CD4-positive, alpha-beta T cell treated with Interleukin-10 for 1 hour (primary cell): ENCODE data around the gene ABR.

Experiments
- DNase-seq: peaks from one replicate; pipeline ENCODE4 v3.0.0-alpha.2; 2020

The ABR gene

DNA sequence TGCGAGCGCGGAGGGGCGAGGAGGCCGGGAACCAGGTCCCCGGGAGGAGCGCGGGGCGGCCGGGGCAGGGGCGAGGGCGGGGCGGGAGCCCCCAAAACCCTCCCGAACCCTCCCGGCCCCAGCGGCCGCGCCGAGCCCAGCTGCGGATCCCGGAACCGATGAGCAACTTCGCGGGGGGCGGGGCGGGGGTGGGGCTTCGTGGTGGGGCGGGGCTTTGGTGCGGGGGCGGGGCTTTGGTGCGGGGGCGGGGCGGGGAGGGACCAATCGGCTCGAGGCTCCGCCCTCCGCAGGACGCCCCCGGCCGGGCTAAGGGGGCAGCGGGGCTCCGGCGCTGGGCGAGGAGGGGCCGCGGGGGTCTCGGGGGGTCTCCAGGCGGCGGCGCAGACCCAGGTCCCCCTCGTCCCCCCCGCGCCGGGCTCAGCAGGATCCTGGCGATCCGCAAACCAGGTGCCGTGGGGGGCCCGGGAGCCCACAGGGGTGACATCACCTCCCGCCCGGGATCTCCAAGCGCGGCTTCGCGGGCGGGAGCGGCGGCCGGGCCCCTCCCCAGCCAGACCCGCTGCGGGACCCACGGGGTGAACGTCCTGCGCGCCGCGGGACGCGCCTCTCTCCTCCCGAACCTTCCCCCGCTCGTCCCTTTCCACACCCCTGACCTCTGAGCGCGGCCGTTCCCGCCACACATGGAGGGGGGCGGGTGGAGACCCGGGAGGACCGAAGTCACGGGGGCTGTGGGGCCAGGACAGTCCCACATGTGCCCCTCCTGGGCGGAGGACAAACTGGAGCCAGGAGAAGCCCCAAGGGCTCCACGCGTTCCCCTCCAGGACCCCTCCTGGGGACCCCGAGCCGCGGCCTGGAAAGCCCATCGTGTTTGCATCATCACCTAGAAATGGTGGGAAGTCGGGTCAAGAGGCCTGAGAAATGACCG, at the start of gene ABR:
ABR (minus strand) TSS at position 164 of the 925 bp plus-strand sequence. CDS start 254 bp downstream, outside the sequence.
- DNase-seq, result peak; percentile 65

DNA sequence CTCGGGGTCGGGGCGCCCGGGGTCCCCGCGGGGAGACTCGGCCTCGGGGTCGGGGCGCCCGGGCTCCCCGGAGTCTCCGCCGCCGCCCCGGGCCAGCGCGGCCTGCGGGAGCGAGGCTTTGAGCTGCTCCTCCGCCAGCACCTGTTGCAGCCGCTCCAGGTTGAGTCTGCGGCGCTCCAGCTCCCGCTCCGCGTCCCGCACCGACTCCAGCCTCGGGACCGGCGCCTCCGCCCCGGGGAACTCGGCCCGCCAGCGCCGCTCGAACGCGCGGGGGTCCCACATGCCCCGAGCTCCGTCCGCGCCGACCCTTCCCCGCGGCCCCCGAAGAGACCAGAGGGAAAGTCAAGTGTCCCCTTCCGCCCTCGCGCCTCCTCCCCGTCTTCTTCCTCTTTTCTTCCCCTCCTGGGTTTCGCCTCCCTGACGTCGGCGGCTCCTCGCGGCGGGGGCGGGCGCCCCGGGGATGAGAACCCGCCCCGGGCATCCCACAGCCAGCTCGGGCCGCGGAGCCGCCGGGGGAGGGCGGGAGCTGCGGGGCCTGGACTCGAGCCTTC, 49.6 kb upstream of the ABR start:
- peak; percentile 53 for DNase-seq

DNA sequence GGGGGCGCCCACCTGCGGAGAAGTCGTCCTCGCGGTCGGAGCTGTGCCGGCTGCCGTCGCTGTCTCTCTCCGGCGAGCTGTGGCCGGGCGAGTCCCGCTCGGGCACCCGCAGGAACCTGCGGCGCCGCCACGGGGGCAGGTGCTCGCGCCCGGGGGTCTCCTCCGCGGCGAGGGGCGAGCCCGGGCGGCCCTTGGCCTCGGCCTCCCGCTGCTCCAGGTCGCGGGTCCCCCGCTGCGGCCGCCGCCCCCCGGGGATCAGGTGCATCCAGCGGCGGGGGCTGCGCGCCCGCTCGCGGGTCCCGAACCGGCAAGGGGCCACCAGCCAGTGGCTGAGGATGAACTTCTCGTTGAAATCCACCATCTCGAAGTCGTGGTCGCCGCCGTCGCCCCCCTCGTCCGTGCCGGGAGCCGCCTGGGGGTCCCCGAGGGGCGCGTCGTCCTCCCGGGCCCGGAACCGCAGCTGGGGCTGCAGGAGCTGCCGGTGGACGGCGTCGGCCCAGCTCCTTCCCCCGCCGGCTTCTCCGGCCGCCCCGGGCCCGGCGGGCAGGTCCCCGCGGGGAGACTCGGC, 49.1 kb upstream of the ABR start:
- DNase-seq, result no peak

DNA sequence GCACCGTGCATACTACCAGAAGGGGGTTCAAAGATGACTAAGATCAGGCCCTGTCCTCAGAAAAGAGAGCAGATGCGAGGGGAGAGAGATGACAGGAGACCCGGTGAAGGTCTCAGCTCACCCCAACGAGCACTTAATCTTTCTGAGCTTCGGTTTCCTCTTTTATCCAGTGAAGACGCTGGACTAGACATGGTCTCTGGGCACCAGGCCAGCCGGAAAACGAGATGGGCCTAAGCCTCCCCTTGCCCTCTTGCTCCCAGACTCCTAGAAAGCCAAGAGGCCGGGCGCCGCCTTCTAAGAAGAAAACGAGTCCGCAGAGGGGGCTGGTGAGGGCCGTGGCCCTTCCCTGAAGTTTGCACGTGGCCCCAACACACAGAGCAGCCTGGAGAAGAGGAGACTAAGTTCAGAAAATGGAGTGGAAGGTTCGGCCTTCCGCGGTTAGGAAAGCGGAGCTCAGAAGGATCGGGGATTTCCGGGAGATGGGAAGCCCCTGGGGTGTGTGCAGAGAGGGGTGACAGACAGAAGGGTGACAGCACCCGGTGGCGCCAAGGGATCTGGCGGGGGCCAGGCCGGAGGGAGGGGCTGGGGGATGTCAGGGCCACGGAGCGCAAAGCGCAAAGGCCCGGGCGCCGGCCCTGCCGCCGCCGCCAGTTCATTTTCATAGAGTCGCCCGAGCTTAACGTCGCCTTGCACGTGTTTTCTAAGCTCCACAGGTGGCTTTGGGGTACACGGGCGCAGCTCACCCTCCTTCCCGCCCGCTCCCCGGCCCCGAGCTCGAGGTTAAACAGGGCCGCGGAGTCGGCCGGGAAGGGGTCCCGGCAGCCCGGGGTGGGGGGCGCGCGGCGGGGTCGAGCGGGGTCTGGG, 48.4 kb upstream of the ABR start:
- peak; percentile 40 for DNase-seq

DNA sequence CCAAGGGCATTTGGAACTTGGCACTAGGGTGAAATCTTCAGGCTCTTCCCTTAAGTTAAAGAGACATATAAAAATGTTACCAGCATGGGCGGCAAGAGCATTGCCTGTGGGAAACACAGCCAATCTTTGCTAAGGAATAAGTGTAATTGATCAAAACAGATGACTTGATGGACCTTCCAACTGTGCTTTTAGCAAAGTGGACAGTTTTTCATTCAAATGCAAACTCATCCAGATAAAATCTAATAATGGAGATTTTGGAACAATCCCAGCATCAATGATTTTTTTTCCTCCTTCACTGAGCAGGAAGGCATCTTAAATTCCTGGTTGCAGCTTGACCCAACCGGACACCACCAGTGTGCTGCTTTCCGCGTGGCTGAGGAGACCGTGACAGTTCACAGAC, 47.6 kb upstream of the ABR start:
- no peak for DNase-seq

DNA sequence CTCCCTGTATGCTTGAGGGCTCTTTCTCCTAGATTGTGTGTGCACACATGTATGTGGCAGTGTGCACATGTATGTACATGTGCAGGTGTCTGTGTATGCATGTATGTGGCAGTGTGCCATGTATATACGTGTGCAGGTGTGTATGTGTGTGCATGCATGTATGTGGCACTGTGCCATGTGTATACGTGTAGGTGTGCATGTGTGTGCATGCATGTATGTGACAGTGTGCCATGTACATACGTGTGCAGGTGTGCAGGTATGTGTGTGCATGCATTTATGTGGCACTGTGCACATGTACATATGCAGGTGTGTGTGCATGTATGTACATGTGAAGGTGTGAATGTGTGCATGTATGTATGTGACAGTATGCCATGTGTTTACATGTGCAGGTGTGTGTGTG, 46.5 kb upstream of the ABR start:
- no peak for DNase-seq

DNA sequence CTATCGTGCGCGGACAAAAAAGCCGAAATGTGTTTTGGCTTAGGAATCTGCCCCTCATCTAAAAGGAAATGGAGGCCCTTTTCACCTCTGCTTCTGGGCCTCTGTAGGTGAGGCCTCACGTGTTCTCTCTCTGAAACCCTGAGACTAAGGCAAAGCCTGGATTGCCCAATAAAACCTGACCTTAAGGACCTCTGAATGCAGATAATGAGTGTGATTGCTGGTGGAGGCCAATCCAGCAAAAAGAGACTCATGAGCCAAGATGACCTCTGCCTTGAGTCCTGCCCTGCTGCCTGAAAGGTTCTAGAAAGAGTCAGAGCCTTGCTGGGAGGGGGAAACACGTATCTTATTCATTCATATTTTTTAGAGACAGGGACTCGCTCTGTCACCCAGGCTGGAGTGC, 44.5 kb upstream of the ABR start:
- no peak for DNase-seq

DNA sequence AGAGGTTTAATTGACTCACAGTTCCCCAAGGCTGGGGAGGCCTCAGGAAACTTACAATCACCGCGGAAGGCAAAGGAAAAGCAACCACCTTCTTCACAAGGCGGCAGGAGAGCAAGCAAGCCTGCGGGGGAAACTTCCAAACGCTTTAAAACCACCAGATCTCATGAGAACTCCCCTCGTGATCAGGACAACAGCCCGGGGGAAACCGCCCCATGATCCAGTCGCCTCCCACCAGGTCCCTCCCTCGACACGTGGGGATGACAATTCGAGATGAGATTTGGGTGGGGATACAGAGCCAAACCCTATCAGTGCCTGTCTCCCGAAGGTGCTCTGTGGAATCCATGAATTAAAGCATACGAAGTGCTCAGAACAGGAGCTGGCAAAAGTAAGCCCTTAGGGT, 43.9 kb upstream of the ABR start:
- DNase-seq, result no peak

DNA sequence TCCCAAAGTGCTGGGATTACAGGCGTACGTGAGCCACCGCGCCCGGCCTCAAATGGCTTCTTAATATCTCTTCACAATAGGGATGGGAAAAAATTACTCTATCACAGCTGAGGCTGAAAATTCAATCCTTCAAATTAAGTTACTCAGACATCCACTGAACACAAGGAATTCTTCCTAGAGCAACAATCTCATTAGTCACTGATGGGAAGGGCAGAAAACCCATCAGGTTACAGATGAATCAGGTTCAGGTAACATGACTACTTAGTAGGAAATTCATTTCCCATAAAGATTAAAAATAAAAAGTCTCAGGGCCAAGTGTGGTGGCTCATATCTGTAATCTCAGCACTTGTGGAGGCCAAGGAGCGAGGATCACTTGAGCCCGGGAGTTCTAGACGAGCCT, 42.5 kb upstream of the ABR start:
- DNase-seq, result no peak

DNA sequence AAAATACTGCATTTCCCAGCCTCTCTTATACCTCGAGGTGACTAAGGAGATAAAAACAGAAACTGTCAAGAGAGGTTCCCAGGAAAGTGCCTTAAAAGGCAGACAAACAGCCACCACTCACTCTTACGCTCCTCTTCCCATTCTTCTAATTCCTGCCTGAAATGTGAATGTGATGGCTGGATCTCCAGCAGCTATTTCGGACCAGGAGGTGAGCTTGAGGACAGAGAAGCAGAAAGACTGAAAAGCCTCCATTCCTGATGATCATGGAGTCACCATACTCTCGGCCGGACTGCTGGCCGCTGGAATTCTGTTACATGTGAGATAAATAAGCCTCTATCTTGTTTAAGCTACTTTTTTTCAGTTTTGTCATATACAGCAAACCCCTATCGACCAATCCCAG, 41.4 kb upstream of the ABR start:
- no peak for DNase-seq

DNA sequence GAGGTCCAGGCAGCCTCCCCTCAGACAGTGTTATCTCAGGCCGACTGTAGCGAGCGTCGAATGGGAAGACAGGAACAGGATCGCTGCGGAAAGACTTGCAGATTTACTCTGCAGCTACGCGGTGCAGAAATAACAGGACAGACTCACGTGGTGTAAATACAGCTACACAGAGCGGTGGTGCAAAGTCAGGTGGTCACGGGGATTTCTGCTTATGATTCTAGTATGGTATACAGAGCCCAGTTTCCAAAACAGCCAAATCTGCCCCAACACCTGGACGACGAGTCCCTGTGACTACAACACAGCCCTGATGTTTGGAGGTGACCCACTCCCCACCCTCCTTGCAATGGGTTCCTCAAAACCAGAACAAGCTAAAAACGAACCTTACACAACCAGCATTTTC, 40.6 kb upstream of the ABR start:
- DNase-seq, result no peak

DNA sequence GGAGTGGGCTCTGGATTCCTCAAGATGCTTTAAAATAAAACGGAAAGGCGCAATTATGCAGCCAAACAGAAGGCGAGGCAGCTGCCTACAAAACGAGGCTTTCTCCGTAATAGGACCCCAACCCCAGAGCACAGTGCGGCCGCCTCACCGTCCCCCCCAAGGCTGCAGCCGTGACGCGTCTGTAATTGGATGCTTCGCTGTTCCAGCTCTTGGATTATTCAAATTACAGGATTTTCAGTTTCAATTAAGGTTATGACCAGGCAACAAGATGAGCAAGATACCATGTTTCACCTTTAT, 37.3 kb upstream of the ABR start:
- no peak for DNase-seq

DNA sequence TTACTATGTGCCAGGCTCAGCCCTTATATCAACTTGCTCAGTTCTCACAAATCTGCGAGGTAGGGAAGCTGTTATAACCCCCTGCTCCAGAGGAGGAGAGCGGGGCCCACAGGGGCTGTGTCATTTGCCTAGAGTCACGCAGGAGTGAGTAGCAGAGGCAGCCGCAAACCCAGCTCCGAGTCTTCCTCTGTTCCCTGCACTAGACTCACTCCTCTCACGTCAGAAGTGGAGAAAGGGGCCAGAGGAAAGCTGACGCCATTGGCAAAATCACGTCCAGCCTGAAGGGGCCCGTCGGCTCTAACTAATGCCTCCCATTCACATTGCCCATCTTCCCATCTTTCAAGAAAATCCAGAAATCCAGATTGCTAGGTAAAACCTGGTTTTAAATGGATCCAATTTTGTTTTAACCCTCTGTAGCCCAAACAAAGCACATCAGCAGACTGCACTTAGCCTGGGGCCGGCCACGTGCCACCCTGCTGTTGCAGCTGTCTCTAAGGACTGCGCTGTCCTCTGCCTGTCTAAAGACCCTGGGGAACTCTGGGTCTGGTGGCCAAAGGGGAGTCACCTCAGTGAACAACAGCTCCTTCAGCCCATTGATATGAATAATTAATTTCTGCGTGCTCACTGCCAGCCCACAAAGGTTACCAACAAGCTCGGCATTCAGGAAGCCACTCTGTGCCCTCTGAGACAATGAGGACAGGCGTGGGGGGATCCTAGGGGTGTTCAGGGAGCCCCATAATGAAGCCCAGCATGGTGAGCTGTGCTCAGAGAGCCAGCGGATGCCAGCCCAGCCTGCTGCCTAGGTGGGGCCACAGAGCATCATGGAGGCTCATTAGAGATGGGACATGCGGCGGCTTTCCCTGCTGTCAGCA, 36.7 kb upstream of the ABR start:
- DNase-seq, result no peak

DNA sequence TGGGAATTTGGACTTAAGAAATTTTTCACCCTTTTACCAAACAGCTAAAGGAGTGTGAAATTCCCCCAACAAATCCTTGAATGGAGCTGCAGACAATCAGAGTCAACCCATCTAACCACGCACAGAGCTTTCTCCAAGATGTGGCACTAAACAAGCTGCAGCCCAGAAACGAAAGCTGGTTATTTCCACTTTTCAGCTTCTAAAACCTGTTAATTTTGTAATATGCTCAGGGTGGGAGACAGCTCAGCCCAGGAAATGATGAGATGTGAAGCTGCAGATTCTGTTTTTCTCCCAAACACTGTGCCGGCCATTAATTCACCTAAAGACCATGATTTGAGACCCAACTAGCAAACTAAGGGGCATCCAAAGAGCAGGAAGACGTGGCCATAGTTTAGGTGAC, 33.2 kb upstream of the ABR start:
- DNase-seq, result no peak

DNA sequence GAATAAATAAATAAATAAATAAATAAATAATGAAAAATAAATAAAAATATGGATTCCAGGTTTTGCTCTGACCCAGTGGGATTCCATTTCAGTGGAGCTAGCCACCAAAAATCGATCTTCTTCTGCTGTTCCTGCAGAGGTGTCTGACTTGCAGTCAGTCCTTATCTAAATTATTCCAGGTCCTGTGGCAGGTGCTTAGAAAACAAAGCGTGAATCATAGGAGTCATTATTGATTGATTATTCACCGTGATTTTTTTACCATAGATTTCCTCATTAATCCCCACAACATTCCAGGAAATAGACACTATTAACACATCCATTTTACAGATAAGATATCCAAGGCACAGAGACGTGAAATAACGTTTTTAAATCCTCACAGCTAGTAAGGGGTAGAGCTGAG, 31.5 kb upstream of the ABR start:
- no peak for DNase-seq

DNA sequence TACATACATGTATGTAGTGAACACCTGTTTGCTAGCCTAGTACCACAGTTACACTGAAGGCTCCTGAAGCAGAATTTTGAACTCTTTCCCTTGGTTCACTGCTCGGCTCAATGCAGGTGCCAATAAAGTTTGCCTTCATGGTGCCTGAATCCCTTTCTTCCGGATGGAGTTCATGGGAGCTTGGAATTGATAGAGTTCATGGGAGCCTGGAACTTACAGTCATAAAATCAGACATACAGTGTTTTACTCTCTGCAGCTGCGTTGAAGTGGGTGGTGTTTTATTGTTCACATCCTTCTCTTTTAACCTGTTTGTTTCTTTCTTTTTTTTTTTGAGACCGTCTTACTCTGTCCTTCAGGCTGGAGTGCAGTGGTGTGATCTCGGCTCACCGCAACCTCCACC, 29.2 kb upstream of the ABR start:
- no peak for DNase-seq

DNA sequence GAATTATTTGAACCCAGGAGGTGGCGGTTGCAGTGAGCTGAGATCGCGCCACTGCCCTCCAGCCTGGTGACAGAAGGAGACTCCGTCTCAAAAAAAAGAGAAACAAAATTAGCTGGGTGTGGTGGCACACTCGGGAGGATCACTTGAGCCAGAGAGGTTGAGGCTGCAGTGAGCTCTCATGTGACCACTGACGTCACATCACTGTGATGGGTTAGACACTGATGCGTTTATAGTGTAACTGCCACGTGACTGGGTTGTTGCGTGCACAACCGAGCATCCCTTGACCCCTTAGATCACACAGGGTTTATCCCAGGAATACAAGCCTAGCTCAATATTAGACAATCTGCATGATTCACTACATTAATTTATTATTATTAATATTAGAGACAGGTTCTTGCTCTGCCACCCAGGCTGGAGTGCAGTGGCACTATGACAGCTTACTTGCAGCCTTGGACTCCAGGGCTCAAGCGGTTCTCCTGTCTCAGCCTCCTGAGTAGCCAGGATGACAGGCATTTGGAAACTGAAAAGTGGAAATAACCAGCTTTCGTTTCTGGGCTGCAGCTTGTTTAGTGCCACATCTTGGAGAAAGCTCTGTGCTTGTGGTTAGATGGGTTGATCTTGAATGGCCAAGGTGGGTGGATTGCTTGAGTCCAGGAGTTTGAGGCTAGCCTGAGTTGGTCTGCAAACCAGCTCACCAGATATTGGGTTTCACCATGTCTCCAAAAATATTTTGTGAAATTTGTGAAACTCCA, 26.4 kb upstream of the ABR start:
- no peak for DNase-seq

DNA sequence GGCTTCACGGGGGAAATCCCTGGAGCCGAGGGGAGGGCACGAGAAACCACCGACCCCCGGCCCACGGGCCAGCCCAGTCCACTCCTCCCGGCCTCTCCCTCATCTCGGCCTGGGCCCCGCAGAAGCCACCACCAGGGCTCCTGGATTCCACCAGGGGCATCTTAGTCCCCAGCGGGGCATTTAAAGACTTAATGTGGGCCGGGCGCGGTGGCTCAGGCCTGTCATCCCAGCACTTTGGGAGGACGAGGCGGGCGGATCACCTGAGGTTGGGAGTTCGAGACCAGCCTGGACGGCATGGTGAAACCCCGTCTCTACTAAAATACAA, 24.1 kb upstream of the ABR start:
- DNase-seq, result no peak

DNA sequence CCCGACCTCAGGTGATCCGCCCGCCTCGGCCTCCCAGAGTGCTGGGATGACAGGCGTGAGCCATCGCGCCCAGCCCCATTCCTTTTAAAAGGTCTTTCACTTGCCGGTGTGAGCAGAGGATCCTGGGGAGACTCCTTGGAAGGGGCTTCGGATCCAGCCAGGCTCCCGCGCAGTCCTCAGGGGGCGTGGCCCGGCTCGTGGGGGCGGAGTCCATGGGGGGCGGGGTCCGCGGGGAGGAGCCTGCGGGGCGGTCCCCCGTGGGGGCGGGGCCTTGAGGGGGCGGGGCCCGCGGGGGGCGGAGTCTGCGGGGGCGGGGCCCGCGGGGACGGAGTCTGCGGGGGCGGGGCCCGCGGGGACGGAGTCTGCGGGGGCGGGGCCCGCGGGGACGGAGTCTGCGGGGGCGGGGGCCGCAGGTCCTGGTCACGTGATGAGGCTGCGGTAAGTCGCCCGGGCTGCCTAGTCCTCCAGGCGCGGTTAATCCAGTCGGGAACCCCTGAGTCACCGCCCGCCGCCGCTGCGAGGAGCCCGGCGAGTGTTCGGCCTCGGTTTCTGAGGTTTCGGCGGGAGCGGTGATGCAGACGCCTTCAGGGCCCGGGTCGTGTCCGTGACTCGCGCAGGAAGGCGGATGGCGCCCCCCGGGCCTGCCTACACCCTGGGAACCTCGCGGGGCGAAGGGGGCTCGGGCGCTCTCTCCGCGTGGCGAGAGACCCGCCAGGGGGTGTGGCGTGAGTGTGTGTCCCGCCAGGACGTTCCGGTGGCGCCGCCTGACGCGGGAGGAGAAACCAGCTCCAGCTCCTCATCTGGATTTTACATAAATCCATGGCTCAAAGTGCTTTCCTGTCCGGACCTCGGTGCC, 23.6 kb upstream of the ABR start:
- DNase-seq, result peak; percentile 48

DNA sequence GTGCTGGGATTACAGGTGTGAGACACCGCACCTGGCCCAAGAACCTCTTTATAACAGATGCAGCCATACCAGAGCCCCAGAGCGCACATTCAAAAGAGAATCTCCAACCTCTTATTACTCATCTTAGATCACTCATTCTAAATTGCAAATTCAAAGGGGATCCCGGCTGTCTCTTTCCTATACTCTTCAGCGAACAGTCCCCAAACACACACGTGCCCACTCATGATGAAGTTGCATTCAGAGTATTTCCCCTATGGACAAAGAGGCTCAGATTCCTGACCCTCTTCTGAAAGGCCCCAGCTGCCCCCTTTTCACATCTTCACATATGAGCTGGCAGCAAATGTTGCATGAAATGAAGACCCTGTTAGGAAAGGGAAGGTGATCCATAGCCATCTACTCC, 22.5 kb upstream of the ABR start:
- no peak for DNase-seq

DNA sequence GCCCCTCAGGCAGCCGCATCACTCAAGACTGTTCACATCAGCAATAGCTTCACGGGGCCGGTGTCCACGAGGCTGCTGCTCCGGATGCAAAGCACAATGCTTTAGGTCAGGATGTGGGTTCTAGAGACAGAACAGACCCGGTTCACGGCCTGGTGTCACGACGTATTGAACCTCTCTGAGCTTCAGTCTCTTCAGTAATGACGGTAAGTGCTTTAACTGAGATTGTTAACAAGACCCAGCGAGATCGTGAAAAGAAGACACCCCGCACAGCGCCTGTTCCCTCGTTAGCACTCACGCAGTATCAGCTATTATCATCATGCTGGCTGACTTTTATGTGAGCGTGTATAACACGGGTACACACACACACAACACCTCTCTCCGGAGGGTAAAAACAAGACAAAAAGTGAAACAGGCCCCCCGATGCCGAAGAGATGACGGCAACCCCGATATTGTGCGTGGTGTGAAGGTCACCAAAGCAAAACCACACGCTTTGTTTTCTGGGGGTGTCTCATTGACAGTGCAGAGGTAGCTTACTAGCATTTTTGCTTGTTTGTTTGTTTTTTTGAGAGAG, 21.4 kb upstream of the ABR start:
- DNase-seq, result peak; percentile 66
